Ishikawa (cell line): Measurements from ENCODE around the gene BID.

Source experiments
- CREB1 ChIP-seq: IDR thresholded peaks from 2 replicates; pipeline ENCODE4 v1.6.1; 2012; ENCODE audit warnings: low read depth
- EGR1 ChIP-seq: IDR thresholded peaks from 2 replicates; pipeline ENCODE4 v1.6.1; 2012
- FOXM1 ChIP-seq: IDR thresholded peaks from 2 replicates; pipeline ENCODE4 v1.6.1; 2012; ENCODE audit warnings: low read depth, borderline replicate concordance
- MAX ChIP-seq: IDR thresholded peaks from 2 replicates; pipeline ENCODE4 v1.6.1; 2012
- REST ChIP-seq: IDR thresholded peaks from 2 replicates; pipeline ENCODE4 v1.6.1; 2012; ENCODE audit warnings: low read depth, mild to moderate bottlenecking
- TCF12 ChIP-seq: IDR thresholded peaks from 2 replicates; pipeline ENCODE4 v1.6.1; 2012; ENCODE audit warnings: low read depth
- TEAD4 ChIP-seq: IDR thresholded peaks from 2 replicates; pipeline ENCODE4 v1.6.1; 2012
- YY1 ChIP-seq: IDR thresholded peaks from 2 replicates; pipeline ENCODE4 v1.6.1; 2012; ENCODE audit warnings: low read depth

DNA sequence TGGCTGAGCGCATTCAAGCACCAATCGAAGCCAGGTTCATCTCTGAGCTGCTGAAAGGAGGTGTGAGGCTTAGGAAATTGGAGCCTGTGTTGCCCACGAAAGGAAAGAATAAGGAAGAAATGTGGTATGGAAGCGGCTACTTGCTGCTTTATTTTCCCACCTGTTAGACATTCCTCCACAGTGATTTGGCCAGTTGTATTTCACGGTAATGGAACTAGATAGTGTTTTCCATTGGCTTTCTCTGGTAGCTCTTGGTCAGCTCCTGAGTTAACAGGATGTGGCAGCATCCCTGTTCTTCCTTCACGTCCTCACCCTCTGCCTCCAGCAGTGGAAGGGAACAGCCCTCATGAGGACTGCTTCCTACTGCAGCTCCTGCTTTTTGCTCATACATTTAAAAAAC lies 44.7 kb downstream of the BID start:
- TF ChIP-seq MAX (no peak), TCF12 (no peak), EGR1 (no peak), TEAD4 (no peak), REST (no peak), YY1 (no peak), CREB1 (no peak), FOXM1 (no peak)
